ENCODE results near the gene MPPED1.

Gene MPPED1

GRCh38 chr22:43428005-43428485 lies 16.2 kb downstream of the MPPED1 start:
- Histone ChIP-seq H3K36me3 (ENCODE audit: low read length) (no peaks in the 10 kb centered on the region), H2AFZ (ENCODE audit: low read depth, low read length, severe bottlenecking) (no peak overlapping the region), H3K4me3 (ENCODE audit: insufficient read depth, low read length, poor library complexity, severe bottlenecking) (no peak overlapping the region), H3K9me2 (replicated peaks; ENCODE audit: insufficient read depth, low read length) (no peaks in the 10 kb centered on the region), H3K79me2 (ENCODE audit: insufficient read depth, low read length) (no peaks in the 10 kb centered on the region), H3K27me3 (ENCODE audit: low read length) (no peaks in the 10 kb centered on the region), H4K20me1 (ENCODE audit: low read depth, low read length) (no peaks in the 10 kb centered on the region), H3K4me2 (ENCODE audit: low read depth, low read length, poor library complexity, severe bottlenecking) (no peak overlapping the region), H3K9me3 (ENCODE audit: insufficient read depth, low read length) (no peaks in the 10 kb centered on the region), H3K9ac (ENCODE audit: low read length) (no peak overlapping the region), H3F3A (ENCODE audit: insufficient read depth) (no peaks in the 10 kb centered on the region), H3K27ac (ENCODE audit: low read depth, low read length) (no peak overlapping the region)
- TF ChIP-seq CTCF (IDR thresholded peaks at IDR 0.05; ENCODE audit: insufficient read depth, low read length, poor library complexity, severe bottlenecking) (no peak), EZH2phosphoT487 (conservative IDR thresholded peaks at IDR 0.05; ENCODE audit: low read length) (no peak)

GRCh38 chr22:43428521-43428920 lies 16.7 kb downstream of the MPPED1 start:
- Histone ChIP-seq H3K4me3 (ENCODE audit: insufficient read depth, low read length, poor library complexity, severe bottlenecking) (no peak overlapping the region), H3K36me3 (ENCODE audit: low read length) (no peaks in the 10 kb centered on the region)
- TF ChIP-seq EZH2phosphoT487 (conservative IDR thresholded peaks at IDR 0.05; ENCODE audit: low read length) (no peak), CTCF (IDR thresholded peaks at IDR 0.05; ENCODE audit: insufficient read depth, low read length, poor library complexity, severe bottlenecking) (no peak)

GRCh38 chr22:43429426-43429825 lies 17.6 kb downstream of the MPPED1 start:
- no peak overlapping the region for H2AFZ ChIP-seq (ENCODE audit: low read depth, low read length, severe bottlenecking)
- TF ChIP-seq CTCF (IDR thresholded peaks at IDR 0.05; ENCODE audit: insufficient read depth, low read length, poor library complexity, severe bottlenecking) (no peak), EZH2phosphoT487 (conservative IDR thresholded peaks at IDR 0.05; ENCODE audit: low read length) (no peak)
- no peaks in the 10 kb centered on the region for H3F3A ChIP-seq (ENCODE audit: insufficient read depth)

More at GRCh38 chr22:43428521-43428920, 16.7 kb downstream of the MPPED1 start:
- Histone ChIP-seq H3F3A (ENCODE audit: insufficient read depth) (no peaks in the 10 kb centered on the region), H3K27me3 (ENCODE audit: low read length) (no peaks in the 10 kb centered on the region), H3K4me2 (ENCODE audit: low read depth, low read length, poor library complexity, severe bottlenecking) (no peak overlapping the region), H4K20me1 (ENCODE audit: low read depth, low read length) (no peaks in the 10 kb centered on the region), H2AFZ (ENCODE audit: low read depth, low read length, severe bottlenecking) (no peak overlapping the region), H3K79me2 (ENCODE audit: insufficient read depth, low read length) (no peaks in the 10 kb centered on the region), H3K9me2 (replicated peaks; ENCODE audit: insufficient read depth, low read length) (no peaks in the 10 kb centered on the region), H3K9ac (ENCODE audit: low read length) (no peak overlapping the region), H3K9me3 (ENCODE audit: insufficient read depth, low read length) (no peaks in the 10 kb centered on the region), H3K27ac (ENCODE audit: low read depth, low read length) (no peak overlapping the region)

More at GRCh38 chr22:43429426-43429825, 17.6 kb downstream of the MPPED1 start:
- Histone ChIP-seq H3K9me3 (ENCODE audit: insufficient read depth, low read length) (no peaks in the 10 kb centered on the region), H3K27ac (ENCODE audit: low read depth, low read length) (no peak overlapping the region), H3K4me2 (ENCODE audit: low read depth, low read length, poor library complexity, severe bottlenecking) (no peak overlapping the region), H3K9ac (ENCODE audit: low read length) (no peak overlapping the region), H3K4me3 (ENCODE audit: insufficient read depth, low read length, poor library complexity, severe bottlenecking) (no peak overlapping the region), H4K20me1 (ENCODE audit: low read depth, low read length) (no peaks in the 10 kb centered on the region), H3K27me3 (ENCODE audit: low read length) (no peaks in the 10 kb centered on the region), H3K36me3 (ENCODE audit: low read length) (no peaks in the 10 kb centered on the region), H3K79me2 (ENCODE audit: insufficient read depth, low read length) (no peaks in the 10 kb centered on the region), H3K9me2 (replicated peaks; ENCODE audit: insufficient read depth, low read length) (no peaks in the 10 kb centered on the region)

Data from SU-DHL-6 (cell line).